HEK293 (cell line): Measurements from ENCODE around the gene ZNF804A.

Experiments used
- CTCF ChIA-PET: fragments of 350-600 bp; formaldehyde crosslinking; extraction: SDS; loops from one replicate; lab custom pipeline; 2021; ENCODE audit warnings: antibody characterized with exemption; lab: Yijun Ruan, JAX
- POLR2A ChIA-PET: fragments of 300-600 bp; formaldehyde crosslinking; extraction: SDS; loops from one replicate; lab custom pipeline; 2020; ENCODE audit warnings: antibody characterized with exemption, inconsistent platforms; lab: Yijun Ruan, JAX
- H3K27ac ChIP-seq: fragments of 200-500 bp; sonication (Bioruptor generic); 2 replicates; pipeline ENCODE4 v1.5.1; 2014; ENCODE audit warnings: low read depth, low read length, control low read depth, inconsistent platforms; ENCODE audit errors: extremely low read depth
- H3K36me3 ChIP-seq, 2 experiments: fragments of 200-500 bp in 1 of 2; sonication (Bioruptor generic) in 1 of 2; 1 replicate in 1 of 2; 2 replicates in 1 of 2; pipeline ENCODE4 v1.5.1; 2014 to 2017; ENCODE audit warnings: inconsistent platforms in 2 of 2, low read length in 2 of 2; ENCODE audit not compliant: control insufficient read depth in 2 of 2, insufficient read depth in 1 of 2
- H3K4me1 ChIP-seq: fragments of 200-500 bp; sonication (Bioruptor generic); 2 replicates; pipeline ENCODE4 v1.5.1; 2014; ENCODE audit warnings: mild to moderate bottlenecking, low read length, inconsistent platforms; ENCODE audit not compliant: control insufficient read depth, insufficient read depth
- H3K4me3 ChIP-seq: 2 replicates; pipeline ENCODE4 v1.5.1; 2011; ENCODE audit warnings: low read depth, mild to moderate bottlenecking, control low read depth, low read length, moderate library complexity
- H3K9me3 ChIP-seq: fragments of 200-500 bp; sonication (Bioruptor generic); 2 replicates; pipeline ENCODE4 v1.5.1; 2014; ENCODE audit warnings: low read depth, low read length, inconsistent platforms; ENCODE audit not compliant: control insufficient read depth, insufficient read depth
- FEZF1 ChIP-seq: fragments of 450-650 bp; formaldehyde crosslinking; IDR thresholded peaks from 2 replicates; pipeline ENCODE4 v1.5.1; 2016; ENCODE audit warnings: missing biosample characterization, missing genetic modification characterization
- GLIS2 ChIP-seq: fragments of 450-650 bp; formaldehyde crosslinking; IDR thresholded peaks from 2 replicates; pipeline ENCODE4 v1.5.1; 2016; ENCODE audit warnings: missing biosample characterization, missing genetic modification characterization
- HOXA7 ChIP-seq: sonication (generic); formaldehyde crosslinking; IDR thresholded peaks from 2 replicates; pipeline ENCODE4 v1.8.1; 2022; ENCODE audit warnings: missing genetic modification reagents, borderline replicate concordance
- OSR2 ChIP-seq: fragments of 450-650 bp; formaldehyde crosslinking; IDR thresholded peaks from 2 replicates; pipeline ENCODE4 v1.5.1; 2016; ENCODE audit warnings: missing biosample characterization, missing genetic modification characterization
- SCRT2 ChIP-seq: fragments of 450-650 bp; formaldehyde crosslinking; IDR thresholded peaks from 2 replicates; pipeline ENCODE4 v1.5.1; 2016; ENCODE audit warnings: missing biosample characterization, missing genetic modification characterization
- ZBTB49 ChIP-seq: fragments of 450-650 bp; formaldehyde crosslinking; IDR thresholded peaks from 2 replicates; pipeline ENCODE4 v1.5.1; 2016; ENCODE audit warnings: missing biosample characterization, missing genetic modification characterization, low read depth
- ZBTB7A ChIP-seq: fragments of 450-650 bp; formaldehyde crosslinking; IDR thresholded peaks from 2 replicates; pipeline ENCODE4 v1.5.1; 2016; ENCODE audit warnings: low read depth, missing biosample characterization, missing genetic modification characterization
- ZFHX2 ChIP-seq: fragments of 450-650 bp; formaldehyde crosslinking; conservative IDR thresholded peaks from 2 replicates; pipeline ENCODE4 v1.5.1; 2016; ENCODE audit warnings: missing biosample characterization, missing genetic modification characterization
- ZFP37 ChIP-seq: fragments of 450-650 bp; formaldehyde crosslinking; IDR thresholded peaks from 2 replicates; pipeline ENCODE4 v1.5.1; 2016; ENCODE audit warnings: missing biosample characterization, missing genetic modification characterization
- ZFP41 ChIP-seq: fragments of 450-650 bp; formaldehyde crosslinking; IDR thresholded peaks from 2 replicates; pipeline ENCODE4 v1.5.1; 2016; ENCODE audit warnings: missing biosample characterization, missing genetic modification characterization, borderline replicate concordance
- ZNF10 ChIP-seq: fragments of 450-650 bp; formaldehyde crosslinking; IDR thresholded peaks from 2 replicates; pipeline ENCODE4 v1.5.1; 2017; ENCODE audit warnings: missing biosample characterization, missing genetic modification characterization
- ZNF112 ChIP-seq: fragments of 450-650 bp; formaldehyde crosslinking; IDR thresholded peaks from 2 replicates; pipeline ENCODE4 v1.5.0; 2017; ENCODE audit warnings: missing biosample characterization, missing genetic modification characterization
- ZNF114 ChIP-seq: fragments of 450-650 bp; formaldehyde crosslinking; IDR thresholded peaks from 2 replicates; pipeline ENCODE4 v1.5.0; 2017; ENCODE audit warnings: missing biosample characterization, missing genetic modification characterization
- ZNF132 ChIP-seq: fragments of 450-650 bp; formaldehyde crosslinking; IDR thresholded peaks from 2 replicates; pipeline ENCODE4 v1.5.1; 2017; ENCODE audit warnings: missing biosample characterization, missing genetic modification characterization, borderline replicate concordance
- ZNF2 ChIP-seq: fragments of 450-650 bp; formaldehyde crosslinking; IDR thresholded peaks from 2 replicates; pipeline ENCODE4 v1.5.1; 2016; ENCODE audit warnings: missing biosample characterization, missing genetic modification characterization
- ZNF221 ChIP-seq: fragments of 450-650 bp; formaldehyde crosslinking; IDR thresholded peaks from 2 replicates; pipeline ENCODE4 v1.5.1; 2017; ENCODE audit warnings: missing biosample characterization, missing genetic modification characterization, borderline replicate concordance
- ZNF324 ChIP-seq: fragments of 450-650 bp; formaldehyde crosslinking; IDR thresholded peaks from 2 replicates; pipeline ENCODE4 v1.5.1; 2016; ENCODE audit warnings: missing biosample characterization, missing genetic modification characterization
- ZNF341 ChIP-seq: fragments of 450-650 bp; formaldehyde crosslinking; IDR thresholded peaks from 2 replicates; pipeline ENCODE4; 2016; ENCODE audit warnings: low read depth, missing biosample characterization, missing genetic modification characterization
- ZNF398 ChIP-seq: fragments of 450-650 bp; formaldehyde crosslinking; IDR thresholded peaks from 2 replicates; pipeline ENCODE4 v1.5.1; 2017; ENCODE audit warnings: missing biosample characterization, missing genetic modification characterization
- ZNF514 ChIP-seq: fragments of 450-650 bp; formaldehyde crosslinking; IDR thresholded peaks from 2 replicates; pipeline ENCODE4 v1.5.1; 2016; ENCODE audit warnings: missing biosample characterization, missing genetic modification characterization
- ZNF549 ChIP-seq: fragments of 450-650 bp; IDR thresholded peaks from 2 replicates; pipeline ENCODE4 v1.5.1; 2018; ENCODE audit warnings: missing biosample characterization, missing genetic modification characterization, mild to moderate bottlenecking, inconsistent platforms, moderate library complexity
- ZNF571 ChIP-seq: fragments of 450-650 bp; formaldehyde crosslinking; IDR thresholded peaks from 2 replicates; pipeline ENCODE4 v1.5.0; 2017; ENCODE audit warnings: missing biosample characterization, missing genetic modification characterization
- ZNF843 ChIP-seq: fragments of 450-650 bp; formaldehyde crosslinking; IDR thresholded peaks from 2 replicates; pipeline ENCODE4 v1.5.1; 2016; ENCODE audit warnings: missing biosample characterization, missing genetic modification characterization
- ZSCAN16 ChIP-seq: fragments of 450-650 bp; formaldehyde crosslinking; IDR thresholded peaks from 2 replicates; pipeline ENCODE4 v1.5.1; 2016; ENCODE audit warnings: missing biosample characterization, missing genetic modification characterization
- ZSCAN5A ChIP-seq: fragments of 450-650 bp; formaldehyde crosslinking; IDR thresholded peaks from 2 replicates; pipeline ENCODE4 v1.5.1; 2016; ENCODE audit warnings: missing biosample characterization, missing genetic modification characterization
- ZXDB ChIP-seq: fragments of 450-650 bp; formaldehyde crosslinking; IDR thresholded peaks from 2 replicates; pipeline ENCODE4 v1.5.1; 2016; ENCODE audit warnings: missing biosample characterization, missing genetic modification characterization
- TF ChIP-seq, protein P1 (sequence below): fragments of 450-650 bp; formaldehyde crosslinking; IDR thresholded peaks from 2 replicates; pipeline ENCODE4 v1.5.1; 2017; ENCODE audit warnings: missing biosample characterization, mild to moderate bottlenecking, missing genetic modification characterization, moderate library complexity

The ZNF804A gene

GRCh38 chr2:184683911-184684310 is 85.6 kb downstream of the ZNF804A start:
- H3K36me3 ChIP-seq, result no peaks in the 10 kb centered on the region

DNA sequence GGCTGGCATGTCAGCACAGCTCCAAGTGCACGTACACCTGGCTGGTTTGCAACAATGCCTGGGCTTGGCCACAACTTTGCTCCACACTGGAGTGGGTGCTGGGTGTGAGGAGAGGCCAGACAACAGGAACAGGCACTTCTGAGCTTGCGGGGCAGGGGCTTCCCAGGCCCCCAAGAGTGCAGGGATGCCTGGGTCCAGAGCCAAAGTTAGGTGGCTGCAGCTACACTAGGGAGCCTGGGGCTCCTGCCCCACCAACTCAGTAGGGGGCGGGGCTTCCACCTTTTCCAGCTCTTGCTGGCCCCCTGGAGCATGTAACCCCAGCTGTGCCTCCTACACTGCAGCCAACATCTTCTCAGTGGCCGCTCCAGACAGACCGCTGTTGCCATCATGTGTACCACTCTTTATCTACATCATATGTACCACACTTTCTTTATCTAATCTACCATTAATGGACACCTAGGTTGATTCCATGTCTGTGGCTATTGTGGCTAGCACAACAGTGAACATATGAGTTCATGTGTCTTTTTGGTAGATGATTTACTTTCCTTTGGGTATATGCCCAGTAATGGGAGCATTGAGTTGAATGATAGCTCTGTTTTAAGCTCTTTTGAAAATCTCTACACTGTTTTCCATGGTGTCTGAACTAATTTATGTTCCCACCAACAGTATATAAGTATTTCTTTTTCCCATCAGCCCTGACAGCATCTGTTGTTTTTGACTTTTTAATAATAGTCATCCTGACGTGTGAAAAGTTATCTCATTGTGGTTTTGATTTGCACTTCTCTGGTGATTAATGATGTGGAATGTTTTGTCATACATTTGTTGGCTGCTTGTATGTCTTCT is 87.9 kb downstream of the ZNF804A start:
- Histone ChIP-seq H3K9me3 (no peaks in the 10 kb centered on the region), H3K4me1 (no peaks in the 10 kb centered on the region), H3K36me3 (no peaks in the 10 kb centered on the region), H3K4me3 (no peak overlapping the region), H3K27ac (no peak overlapping the region)
- ChIA-PET POLR2A (no interaction called here), CTCF (no interaction called here)
- no peak for TF ChIP-seq ZNF549 (tag by site-specific recombination)
- no peak for TF ChIP-seq GLIS2 (tag by site-specific recombination)
- TF ChIP-seq, protein P1, sequence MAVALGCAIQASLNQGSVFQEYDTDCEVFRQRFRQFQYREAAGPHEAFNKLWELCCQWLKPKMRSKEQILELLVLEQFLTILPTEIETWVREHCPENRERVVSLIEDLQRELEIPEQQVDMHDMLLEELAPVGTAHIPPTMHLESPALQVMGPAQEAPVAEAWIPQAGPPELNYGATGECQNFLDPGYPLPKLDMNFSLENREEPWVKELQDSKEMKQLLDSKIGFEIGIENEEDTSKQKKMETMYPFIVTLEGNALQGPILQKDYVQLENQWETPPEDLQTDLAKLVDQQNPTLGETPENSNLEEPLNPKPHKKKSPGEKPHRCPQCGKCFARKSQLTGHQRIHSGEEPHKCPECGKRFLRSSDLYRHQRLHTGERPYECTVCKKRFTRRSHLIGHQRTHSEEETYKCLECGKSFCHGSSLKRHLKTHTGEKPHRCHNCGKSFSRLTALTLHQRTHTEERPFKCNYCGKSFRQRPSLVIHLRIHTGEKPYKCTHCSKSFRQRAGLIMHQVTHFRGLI, result no peak
- no peak for TF ChIP-seq ZSCAN16 (tag by site-specific recombination)
- TF ChIP-seq ZNF571, result no peak
- TF ChIP-seq ZFHX2 (tag by site-specific recombination), result no peak
- no peak for TF ChIP-seq ZNF132 (tag by site-specific recombination)
- TF ChIP-seq ZXDB (tag by site-specific recombination), result no peak

More at GRCh38 chr2:184683911-184684310, 85.6 kb downstream of the ZNF804A start:
- POLR2A ChIA-PET, result no interaction called here
- Histone ChIP-seq H3K9me3 (no peaks in the 10 kb centered on the region), H3K27ac (no peak overlapping the region), H3K4me3 (no peak overlapping the region), H3K4me1 (no peaks in the 10 kb centered on the region)
- CTCF ChIA-PET, result no interaction called here
- TF ChIP-seq ZNF2 (tag by site-specific recombination) (no peak), ZNF10 (tag by site-specific recombination) (no peak), ZFP41 (tag by site-specific recombination) (no peak), ZNF112 (tag by site-specific recombination) (no peak), ZFP37 (tag by site-specific recombination) (no peak), ZNF221 (tag by site-specific recombination) (no peak), HOXA7 (no peak)

DNA sequence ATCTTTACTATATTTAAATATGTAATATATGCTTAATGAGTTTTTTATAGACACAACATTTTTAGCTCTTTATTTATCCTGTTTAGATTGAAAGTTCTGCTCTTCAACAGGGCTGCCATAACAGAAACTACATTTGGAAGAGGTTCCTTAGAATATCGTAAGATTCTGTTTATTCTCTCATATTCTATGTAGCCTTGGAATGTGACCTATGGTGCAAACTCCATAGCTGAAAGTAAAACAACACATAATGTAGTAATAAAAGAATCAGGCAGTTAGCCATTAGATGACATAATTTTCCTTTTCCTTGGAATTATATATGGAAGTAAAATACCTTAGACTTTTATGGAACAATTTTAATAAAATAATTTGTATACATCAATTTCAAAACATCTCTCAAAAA is 91.3 kb downstream of the ZNF804A start:
- H3K36me3 ChIP-seq, result no peaks in the 10 kb centered on the region
- ChIA-PET POLR2A (no interaction called here), CTCF (no interaction called here)
- no peak overlapping the region for H3K27ac ChIP-seq
- H3K9me3 ChIP-seq, result no peaks in the 10 kb centered on the region
- H3K4me3 ChIP-seq, result no peak overlapping the region
- H3K4me1 ChIP-seq, result no peaks in the 10 kb centered on the region
- no peak for TF ChIP-seq ZNF341 (tag by site-specific recombination)
- TF ChIP-seq ZNF114 (tag by site-specific recombination), result no peak
- TF ChIP-seq OSR2, result no peak
- TF ChIP-seq ZBTB49 (tag by site-specific recombination), result no peak
- no peak for TF ChIP-seq ZNF324 (tag by site-specific recombination)
- no peak for TF ChIP-seq ZSCAN5A
- no peak for TF ChIP-seq SCRT2 (tag by site-specific recombination)
- TF ChIP-seq ZNF398, result no peak
- TF ChIP-seq ZNF514 (tag by site-specific recombination), result no peak
- no peak for TF ChIP-seq ZBTB7A (tag by site-specific recombination)
- no peak for TF ChIP-seq ZNF843 (tag by site-specific recombination)
- no peak for TF ChIP-seq FEZF1 (tag by site-specific recombination)
